NOMO-1 (cell line): ENCODE data around the gene SPATA3.
"Not testable (repeated sequence)": the region's sequence is repeated elsewhere in the genome, so short reads cannot be mapped to it uniquely, and the experiment has no call there.

Experiments
- DNase-seq, 2 experiments: peaks; one replicate each; lab custom pipeline; 2025; ENCODE audit not compliant: unreplicated experiment in 2 of 2; lab: John Stamatoyannopoulos, UW

The SPATA3 gene

DNA sequence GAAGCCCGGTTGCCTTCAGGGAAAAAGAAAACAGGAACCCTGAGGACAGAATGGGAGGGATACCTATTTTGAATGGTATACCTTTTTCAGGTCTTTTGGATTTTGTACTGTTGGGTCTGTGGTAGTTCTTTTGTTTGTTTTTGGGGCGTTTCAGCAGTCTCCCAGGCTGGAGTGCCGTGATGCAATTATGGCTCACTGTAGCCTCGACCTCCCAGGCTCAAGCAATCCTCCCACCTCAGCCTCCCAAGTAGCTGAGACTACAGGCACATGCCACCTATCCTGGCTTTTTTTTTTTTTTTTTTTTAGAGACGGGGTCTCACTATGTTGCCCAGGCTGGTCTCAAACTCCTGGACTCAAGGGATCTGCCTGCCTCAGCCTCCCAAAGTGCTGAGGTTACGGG, 27.6 kb upstream of the SPATA3 start:
- not testable (repeated sequence) for DNase-seq

DNA sequence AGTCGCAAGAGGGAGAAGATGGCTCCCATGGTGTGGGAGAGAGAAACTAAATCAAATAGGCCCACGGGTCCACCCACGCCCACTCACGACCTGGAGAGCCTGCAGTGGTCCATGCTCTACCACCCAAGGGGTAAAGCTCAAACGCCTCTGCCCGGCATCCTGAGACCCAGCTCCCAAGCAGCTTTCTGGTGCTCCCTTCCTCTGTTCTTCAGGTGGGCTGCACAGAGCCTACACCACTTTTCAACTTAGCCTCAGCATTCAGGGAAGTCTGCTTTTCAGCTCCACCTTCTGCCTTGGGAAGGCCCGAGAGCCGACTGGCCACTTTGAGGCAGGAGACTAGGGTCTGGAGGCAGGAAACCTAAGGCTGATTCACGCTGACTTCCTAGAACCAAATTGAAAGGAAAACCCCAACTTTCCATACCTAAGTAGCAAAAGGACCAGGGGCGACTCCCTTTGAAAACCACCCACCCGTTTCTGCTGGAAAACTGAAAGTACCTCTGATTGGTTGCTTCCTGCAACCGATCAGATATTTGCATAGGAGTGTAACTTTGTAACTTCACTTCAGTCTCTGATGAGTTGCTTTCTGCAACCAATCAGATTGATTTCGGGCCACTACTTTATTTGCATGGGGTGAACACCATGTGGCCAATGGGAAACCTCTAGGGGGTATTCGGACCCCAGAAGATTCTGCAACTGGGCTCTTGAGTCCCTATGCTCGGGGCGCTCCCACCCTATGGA, 26.8 kb upstream of the SPATA3 start:
- peak in 1 of 2 experiments; percentile 18 for DNase-seq

DNA sequence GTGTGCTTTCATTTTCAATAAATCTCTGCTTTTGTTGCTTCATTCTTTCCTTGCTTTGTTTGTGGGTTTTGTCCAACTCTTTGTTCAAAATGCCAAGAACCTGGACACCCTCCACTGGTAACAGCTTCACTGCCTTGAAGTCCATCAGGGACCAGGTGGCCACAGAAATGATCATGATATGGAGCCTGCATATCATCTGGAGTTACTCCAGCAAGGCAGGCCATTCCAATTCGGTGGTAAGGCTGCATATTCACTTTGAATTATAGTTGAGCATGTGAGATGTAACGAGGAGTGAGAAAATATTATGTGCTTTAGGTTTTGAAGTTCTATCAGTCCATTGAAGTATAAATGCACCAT, 26.3 kb upstream of the SPATA3 start:
- DNase-seq = no peak

DNA sequence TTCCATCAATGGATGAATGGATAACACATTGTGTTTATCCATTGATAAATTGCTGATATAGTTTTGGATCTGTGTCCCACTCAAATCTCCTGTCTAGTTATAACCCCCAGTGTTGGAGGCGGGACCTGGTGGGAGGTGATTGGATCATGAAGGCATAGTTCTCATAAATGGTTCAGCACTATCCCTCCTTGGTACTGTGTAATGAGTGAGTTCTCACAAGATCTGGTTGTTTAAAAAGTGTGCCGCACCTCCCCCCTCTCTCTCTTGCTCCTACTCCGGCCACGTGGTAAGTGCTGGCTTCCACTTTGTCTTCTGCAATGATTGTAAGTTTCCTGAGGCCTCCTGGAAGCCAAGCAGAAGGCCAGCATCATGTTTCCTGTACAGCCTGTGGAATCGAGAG, 23.9 kb upstream of the SPATA3 start:
- no peak for DNase-seq

DNA sequence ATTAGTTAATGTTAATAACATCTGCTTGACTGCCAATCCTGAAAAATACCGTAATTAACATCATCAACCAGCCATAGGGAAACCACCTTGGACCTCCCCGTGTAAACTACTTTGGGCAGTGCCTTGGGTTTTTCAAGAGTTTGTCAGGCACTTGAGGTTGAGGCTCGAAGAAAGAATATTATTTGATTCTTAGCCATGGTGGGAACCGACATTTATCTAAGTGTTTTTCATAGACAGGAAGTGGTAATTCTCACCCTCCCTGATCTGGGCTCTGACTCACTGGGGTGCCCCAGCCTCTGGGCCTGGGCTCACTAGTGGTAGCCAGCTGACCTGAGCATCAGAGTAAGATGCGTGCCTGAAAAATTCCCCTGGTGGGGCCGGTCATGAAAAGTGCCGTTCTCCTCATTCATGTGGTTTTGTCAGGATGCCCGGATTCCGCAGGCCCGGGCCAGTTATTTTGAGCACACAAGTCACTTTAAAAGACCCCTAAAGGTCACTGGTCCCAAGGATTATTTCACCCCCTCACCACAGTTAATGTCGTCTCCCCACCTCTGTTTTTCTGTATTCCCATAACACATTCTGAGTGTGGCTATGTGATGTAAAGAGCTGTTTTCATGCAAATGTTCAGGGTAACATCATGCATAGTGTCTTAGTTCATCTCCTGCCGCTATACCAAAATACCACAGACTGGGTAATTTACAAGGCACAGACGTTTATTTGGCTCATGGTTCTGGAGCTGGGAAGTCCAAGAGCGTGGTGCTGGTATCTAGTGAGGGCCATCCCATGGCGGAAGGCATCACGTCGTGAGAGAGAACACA, 21.6 kb upstream of the SPATA3 start:
- no peak for DNase-seq

DNA sequence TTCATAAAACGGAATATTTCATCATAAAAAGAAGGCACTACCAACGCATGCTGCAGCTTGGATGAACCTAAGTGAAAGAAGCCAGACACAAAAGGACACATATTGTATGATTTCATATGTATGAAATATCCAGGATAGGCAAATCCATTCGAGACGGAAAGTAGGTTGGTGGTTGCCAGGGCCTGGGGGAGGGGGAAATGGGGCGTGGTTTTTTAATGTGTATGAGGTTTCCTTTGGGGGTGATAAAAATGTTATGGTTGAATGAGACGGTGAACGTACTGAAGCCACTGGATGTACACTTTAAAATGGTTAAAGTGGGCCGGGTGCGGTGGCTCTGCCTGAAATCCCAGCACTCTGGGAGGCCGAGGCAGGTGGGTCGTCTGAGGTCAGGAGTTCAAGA, 20.0 kb upstream of the SPATA3 start:
- DNase-seq = no peak

DNA sequence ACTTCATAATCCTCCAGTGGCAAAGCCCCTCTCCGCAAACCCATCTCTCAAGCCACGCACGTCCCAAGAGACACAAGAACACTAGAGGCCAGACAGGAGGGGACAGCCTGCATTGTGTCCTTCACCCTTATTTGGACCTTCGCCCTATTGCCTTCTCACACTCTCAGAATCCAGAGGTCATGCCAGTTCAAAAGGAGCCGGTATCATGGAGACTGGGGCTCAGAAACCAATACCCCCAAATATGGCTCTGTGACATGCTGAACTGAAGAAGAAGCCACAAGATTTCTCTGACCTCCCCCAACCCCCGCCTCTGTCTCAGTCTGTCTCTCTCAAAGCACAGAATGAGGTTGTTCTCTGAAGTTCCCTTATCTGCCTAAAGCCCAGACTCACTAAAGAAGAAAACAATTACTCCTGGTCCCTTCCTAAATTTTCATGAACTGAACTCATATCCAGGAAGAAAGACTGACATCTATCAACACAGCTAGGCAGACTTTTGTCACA, 19.2 kb upstream of the SPATA3 start:
- DNase-seq = no peak

DNA sequence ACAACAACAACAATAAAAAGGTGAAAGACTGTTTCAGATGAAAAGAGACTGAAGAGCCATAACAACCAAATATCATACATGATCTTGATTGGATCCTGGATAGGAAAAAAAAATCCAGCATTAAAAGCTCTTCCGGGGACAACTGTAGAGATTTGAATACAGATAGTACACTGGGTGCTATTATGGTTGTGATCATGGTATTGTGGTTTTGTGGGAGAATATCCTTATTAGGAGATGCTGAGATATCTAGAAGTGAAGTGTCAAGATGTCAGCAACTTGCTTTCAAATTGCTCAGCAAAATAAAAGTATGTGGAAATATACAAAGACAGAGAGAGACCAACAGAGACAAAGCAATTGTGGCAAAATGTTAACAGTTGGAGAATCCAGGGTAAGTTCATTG, 15.5 kb upstream of the SPATA3 start:
- DNase-seq = no peak

DNA sequence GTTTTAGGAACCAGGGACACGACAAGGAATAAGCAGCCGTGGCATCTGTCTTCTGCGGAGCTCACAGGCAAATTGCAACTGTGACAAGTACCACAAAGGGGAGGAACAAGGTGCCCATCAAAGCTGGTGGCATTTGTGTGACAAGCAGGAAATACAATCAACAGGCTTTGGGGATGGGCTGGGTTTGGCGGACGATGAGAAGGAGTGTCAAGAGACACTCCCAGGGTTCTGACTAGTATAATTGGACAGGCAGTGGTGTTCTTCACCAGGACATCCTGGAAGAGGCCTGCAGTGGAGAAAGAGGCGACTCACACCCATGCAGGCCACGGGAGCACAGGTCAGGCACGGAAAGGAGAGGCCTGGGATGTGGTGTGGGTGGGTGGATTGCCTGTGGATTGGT, 14.2 kb upstream of the SPATA3 start:
- no peak for DNase-seq

DNA sequence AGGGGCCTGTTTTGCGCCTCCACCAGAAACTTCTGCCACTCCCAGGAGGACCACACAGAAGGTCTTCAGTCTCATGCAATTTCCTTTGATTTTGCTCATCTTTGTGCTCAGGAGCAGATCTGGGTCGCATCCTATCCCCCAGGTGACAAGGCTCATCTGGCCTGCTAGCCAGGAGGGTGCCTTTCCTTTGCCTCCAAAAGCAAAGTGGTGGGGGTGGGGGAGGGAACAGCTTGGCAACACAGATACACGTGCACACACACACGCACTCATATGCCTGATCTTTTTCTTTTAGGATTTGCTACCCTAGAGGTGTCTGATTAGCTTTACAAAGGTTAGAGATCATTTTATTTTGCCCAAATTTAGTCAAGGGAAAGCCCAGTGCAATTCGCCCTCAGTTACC, 13.8 kb upstream of the SPATA3 start:
- no peak for DNase-seq

DNA sequence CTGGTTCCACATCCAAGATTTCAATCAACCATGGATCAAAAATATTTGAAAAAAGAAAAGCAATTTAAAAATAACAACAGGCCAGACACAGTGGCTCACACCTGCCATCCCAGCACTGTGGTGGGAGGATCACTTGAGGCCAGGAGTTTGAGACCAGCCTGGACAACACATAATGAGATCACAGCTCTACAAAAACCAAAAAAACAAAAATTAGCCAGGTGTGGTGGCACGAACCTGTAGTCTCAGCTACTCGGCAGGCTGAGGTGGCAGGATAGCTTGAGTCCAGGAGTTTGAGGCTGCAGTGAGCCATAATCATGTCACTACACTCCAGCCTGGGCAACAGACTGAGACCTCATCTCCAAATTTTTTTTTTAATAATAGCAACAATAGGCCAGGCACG, 13.4 kb upstream of the SPATA3 start:
- DNase-seq = no peak

DNA sequence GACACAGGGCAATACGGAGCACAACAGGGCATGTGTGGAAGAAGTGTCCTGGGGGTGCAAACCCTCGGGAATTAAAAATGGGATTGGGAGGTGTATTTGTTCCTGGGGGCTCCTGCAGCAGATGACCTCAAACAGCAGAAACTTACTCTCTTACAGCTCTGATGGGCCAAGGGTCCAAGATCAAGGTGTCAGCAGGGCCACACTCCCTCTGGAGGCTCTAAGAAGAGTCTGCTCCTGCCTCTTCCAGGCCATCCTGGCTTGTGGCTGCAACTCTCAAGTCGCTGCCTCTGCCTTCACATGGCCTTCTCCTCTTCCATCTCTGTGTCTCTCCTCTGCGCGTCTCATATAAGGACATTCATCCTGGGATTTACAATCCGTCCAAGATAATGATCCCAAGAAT, 12.4 kb upstream of the SPATA3 start:
- DNase-seq = no peak

DNA sequence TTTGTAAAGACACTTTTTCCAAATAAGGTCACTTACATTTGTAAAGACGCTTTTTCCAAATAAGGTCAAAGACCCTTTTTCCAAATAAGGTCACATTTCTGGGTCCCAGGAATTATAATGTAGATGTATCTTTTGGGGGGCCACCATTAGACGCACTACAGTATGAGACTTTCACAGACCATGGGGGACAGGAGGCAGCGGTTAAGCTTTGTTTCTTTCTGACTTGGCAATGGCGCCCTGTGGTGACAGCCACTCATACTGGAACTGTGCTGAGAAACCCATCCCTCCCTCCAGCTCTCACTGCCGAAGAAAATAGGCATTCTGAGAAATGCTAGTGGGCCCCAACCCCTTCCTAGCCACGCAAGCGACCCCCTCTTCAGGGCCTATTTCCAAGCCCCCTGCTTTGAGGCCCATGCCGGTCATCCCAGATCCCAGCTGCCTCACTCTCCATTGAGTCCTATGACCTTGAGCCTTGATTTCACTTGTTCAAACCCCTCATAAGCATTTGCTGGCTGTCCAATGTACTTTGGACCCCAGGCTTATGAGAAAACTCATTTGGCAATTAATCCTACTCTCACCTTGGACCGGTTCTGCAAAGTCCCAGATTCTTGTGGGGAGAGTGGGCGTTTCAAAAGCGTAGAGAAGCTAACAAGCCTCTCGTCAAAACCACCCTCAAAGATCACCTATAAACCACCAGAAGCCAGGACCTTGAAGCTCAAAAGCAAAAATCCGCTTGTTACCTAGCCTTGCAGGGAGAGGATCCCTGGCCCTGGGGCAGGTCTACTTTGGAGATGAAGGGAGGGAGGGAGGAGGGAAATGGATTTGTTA, 11.3 kb upstream of the SPATA3 start:
- no peak for DNase-seq

DNA sequence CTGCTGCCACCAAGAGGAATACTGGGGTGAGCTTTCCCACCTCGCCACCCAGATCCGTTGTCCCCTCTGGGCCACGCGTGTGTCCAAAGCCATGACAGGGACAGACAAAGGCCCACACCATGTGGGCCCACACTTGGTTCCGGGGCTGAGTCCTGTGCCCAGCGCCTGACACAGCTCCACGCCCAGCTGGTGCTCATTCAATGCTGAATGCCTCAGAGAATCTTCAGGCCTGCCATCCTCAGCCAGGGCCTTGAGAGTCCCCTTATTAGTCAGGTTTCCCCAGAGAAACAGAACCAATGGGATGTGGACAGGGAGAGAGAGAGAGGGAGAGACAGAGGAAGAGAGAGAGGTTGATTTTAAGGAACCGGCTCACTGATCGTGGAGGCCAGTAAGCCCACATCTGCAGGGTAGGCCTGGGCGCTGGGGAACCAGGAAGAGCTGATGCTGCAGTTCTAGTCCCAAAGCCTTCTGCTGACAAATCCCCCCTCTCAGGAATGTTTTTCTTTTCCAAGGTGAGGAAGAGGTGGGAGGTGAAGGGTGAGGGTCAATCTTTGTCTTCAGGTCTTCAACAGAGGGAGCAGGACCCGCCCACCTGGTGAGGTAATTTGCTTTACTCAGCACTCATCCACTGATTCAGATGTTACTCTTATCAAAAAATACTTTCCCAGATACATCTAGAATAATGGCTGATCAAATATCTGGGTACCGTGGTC, 10.2 kb upstream of the SPATA3 start:
- no peak for DNase-seq

DNA sequence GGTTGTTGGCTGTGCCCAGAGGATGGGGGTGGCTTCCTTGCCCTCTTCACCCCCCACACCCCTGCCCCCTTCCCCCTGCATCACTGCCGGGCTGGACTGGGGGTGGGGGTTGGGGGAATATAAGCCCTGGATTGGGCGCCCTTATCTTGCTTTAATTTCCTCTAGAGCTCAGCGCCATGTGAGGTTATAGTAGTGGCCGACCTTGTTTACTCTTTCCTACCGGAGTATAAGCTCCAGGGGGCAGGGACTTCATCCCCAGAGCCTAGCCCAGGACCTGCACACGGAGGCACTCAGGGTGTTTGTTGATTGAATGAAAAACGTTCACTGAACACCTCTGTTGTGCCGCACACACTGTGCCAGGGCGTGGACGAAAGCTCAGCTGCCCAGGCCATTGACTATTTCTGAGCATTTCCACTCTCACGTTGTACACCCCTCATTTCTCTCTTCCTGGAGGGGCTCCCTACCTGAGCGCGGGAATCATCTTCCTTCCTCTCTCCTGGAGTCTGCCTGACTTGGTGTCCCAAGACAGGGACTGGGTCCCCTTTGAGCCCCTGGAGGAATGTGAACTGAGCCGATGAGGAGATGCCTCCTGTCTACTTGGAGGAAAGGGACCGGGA, 9.3 kb upstream of the SPATA3 start:
- DNase-seq = no peak

DNA sequence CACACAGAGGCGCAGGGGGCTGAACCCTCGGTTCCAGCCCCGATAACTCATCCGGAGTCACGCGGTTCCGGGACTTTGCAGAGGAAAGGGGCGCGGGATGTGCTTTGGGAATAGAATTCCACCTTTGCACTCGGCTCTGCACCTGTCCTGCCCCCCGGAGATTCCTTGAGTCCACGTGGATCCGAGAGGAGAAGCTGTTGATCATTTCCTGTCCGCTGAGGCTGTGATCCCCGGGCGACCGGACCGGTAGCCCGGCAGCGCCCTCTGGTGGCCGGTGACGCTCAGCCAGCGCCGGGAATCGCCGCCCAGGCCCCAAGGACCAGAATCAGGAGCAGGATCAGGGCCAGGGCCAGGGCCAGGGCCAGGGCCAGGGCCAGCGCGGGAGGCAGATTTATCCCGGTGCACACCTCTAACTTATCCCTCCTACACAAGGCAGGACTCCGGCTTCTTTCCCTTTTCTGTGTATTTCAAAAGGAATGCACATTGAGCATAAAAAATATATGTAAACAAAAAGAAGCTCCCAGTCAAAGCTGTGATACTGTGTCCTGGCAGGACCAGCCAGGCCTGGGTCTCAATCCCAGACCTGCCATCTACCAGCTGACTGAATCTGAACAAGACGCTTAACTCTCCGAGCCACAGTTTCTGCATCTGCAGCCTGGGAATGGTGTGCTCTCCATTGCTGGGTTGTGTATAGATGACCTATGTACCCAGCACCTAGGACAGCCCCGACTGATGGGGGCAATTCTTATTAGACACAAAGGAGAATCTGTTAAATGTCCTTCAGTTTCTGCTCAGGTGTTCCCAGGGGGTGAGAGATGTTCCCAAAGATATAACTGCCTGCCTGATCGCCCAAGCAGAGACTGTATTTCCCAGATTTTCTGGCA, 8.5 kb upstream of the SPATA3 start:
- DNase-seq = peak; percentile 51 to 62

DNA sequence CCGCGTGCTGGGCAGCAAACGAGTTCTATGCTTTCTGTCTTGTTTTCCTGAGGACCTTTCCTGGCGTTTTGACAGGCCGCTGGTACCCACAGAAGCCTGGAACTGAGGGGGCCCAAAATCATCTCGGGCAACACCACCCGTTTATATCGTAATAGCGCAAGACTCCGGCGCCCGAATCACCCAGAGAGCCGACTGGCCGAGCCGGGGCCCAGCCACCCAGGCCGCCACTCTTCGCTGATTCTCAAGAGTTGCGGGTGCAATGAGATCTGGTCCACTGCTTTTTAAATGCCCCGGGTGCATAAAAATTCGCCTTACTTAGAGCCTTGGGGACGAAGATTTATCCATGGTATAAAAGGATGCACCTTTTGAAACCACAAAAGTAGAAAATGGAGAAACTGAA, 6.2 kb upstream of the SPATA3 start:
- no peak for DNase-seq

DNA sequence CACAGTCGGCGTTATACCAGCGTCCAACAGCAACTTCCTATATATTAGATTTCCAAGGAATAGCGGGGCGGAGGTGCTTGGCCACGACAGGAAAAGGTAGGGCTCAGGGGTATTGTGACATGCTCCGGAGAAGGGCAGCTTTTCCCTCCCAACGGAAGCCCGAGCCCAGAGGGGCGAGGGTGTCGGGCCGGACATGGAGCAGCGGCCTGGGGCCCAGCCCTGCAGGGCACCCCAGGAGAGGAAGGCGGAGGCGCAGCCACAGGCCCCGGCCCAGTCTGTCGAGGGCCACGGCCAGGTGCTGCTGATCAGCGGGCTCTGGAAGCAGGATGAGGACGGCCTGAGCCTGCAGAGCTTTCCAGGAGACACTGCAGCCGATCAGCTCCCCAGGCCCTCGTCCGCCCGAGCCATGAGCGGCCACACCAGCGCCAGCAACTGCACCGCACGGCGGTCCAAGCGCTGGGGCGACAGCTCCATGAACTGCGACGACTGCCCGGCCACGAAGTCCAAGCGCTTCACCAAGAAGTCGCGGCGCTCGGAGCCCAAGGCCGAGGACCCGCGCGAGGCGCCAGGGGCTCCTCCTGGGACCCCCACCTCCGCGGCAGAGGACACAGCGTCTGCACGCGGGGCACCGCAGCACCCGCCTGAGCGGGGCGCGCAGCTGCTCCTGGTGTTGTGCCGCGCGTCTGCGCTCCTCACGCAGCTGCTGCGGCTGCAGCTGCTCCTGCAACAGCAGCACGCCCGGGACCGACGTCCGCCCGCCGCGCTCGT, 5.6 kb upstream of the SPATA3 start:
- DNase-seq = no peak

DNA sequence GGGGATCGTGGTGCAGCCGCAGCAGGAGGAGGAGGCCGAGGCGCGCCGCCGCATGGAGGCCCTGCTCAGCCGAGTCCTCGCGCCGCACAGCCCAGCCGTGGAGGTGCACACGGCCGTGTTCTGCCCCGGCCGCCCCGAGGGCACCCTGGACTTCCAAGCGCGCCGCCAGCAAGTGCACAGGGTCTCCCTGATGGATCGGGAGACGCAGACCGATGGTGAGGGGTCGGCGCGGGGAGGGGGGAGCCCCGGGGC, 5.1 kb upstream of the SPATA3 start:
- no peak for DNase-seq
